GM18519 (cell line): ENCODE results near the gene THSD7B.
"Not testable (repeated sequence)": the region's sequence is repeated elsewhere in the genome, so short reads cannot be mapped to it uniquely, and the experiment has no call there.

Experiments used
- ATAC-seq: cut with Tn5 transposase; IDR thresholded peaks from one replicate; pipeline ENCODE4 v1.9.1; 2021; ENCODE audit warnings: mild to moderate bottlenecking, moderate library complexity; ENCODE audit not compliant: unreplicated experiment, low FRiP score

The THSD7B gene

GRCh38 chr2:137031731-137032130 lies 266.4 kb downstream of the THSD7B start:
- ATAC-seq, result no peak

- ATAC-seq, result no peak
These were observed 271.3 kb downstream of the THSD7B start for GRCh38 chr2:137036619-137037018.

- ATAC-seq, result no peak
These were observed 274.3 kb downstream of the THSD7B start for GRCh38 chr2:137039482-137040152.

- no peak for ATAC-seq
These were observed 282.0 kb downstream of the THSD7B start for GRCh38 chr2:137047369-137047768.

- no peak for ATAC-seq
These were observed 283.1 kb downstream of the THSD7B start for GRCh38 chr2:137048455-137048854.

GRCh38 chr2:137049518-137049917 lies 284.2 kb downstream of the THSD7B start:
- no peak for ATAC-seq

- peak; percentile 48 for ATAC-seq
These were observed 285.6 kb downstream of the THSD7B start for GRCh38 chr2:137050949-137051348.

GRCh38 chr2:137051778-137052398 lies 286.5 kb downstream of the THSD7B start:
- no peak for ATAC-seq

GRCh38 chr2:137056704-137057103 lies 291.4 kb downstream of the THSD7B start:
- no peak for ATAC-seq

GRCh38 chr2:137076111-137076765 lies 310.9 kb downstream of the THSD7B start:
- not testable (repeated sequence) for ATAC-seq

- ATAC-seq, result no peak
These were observed 326.4 kb downstream of the THSD7B start for GRCh38 chr2:137091704-137092103.

- ATAC-seq, result no peak
These were observed 327.8 kb downstream of the THSD7B start for GRCh38 chr2:137093116-137093515.

GRCh38 chr2:137096187-137096586 lies 330.8 kb downstream of the THSD7B start:
- ATAC-seq, result no peak

- no peak for ATAC-seq
These were observed 331.3 kb downstream of the THSD7B start for GRCh38 chr2:137096693-137097092.

- ATAC-seq, result not testable (repeated sequence)
These were observed 336.5 kb downstream of the THSD7B start for GRCh38 chr2:137101814-137102213.

GRCh38 chr2:137107904-137108303 lies 342.6 kb downstream of the THSD7B start:
- no peak for ATAC-seq

- no peak for ATAC-seq
These were observed 346.6 kb downstream of the THSD7B start for GRCh38 chr2:137111896-137112295.

- ATAC-seq, result no peak
These were observed 349.9 kb downstream of the THSD7B start for GRCh38 chr2:137115081-137115794.

- ATAC-seq, result no peak
These were observed 350.4 kb downstream of the THSD7B start for GRCh38 chr2:137115795-137116089.

GRCh38 chr2:137117385-137117784 lies 352.0 kb downstream of the THSD7B start:
- no peak for ATAC-seq

GRCh38 chr2:137118140-137118539 lies 352.8 kb downstream of the THSD7B start:
- ATAC-seq, result no peak
